OCI-LY3 (cell line): ENCODE data around the gene CDH4.

Source experiments
- EZH2phosphoT487 ChIP-seq: fragments of 200-600 bp; shearing (Covaris generic); IDR thresholded peaks from 2 replicates; pipeline ENCODE4 v1.6.1; 2018; ENCODE audit warnings: antibody characterized with exemption, mixed run types, low read depth
- TF ChIP-seq, protein P1 (sequence below): fragments of 200-600, 300-600 bp; sonication (generic); IDR thresholded peaks from 2 replicates; pipeline ENCODE4 v1.5.1; 2014; ENCODE audit warnings: antibody characterized with exemption, low read length, low read depth

DNA sequence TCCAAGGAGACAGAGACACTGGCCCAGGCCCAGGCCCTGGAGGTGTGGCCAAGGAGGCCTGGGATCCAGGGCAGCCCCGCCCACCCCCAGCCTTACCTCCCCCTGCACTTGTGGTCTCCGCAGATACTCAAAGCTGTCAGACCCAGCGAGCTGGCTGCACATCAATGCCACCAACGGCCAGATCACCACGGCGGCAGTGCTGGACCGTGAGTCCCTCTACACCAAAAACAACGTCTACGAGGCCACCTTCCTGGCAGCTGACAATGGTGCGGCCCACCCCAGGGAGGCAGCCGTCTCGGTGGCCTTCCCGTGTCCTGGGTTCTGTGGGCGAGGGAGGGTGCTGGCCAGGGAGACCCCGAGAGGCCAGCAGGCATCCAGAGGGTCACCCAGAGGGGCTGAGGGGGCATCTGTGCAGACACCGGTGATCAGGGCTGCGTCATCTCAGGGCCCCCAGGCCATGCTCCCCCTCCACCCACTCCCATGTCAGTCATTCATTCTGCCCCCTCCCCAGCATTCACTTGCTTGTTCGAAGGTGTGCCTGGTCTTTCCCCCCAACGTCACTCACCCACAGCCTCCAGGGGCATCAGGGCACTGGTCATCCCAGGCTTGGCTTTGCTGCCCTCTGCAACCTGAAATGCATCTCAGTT lies 672.3 kb downstream of the CDH4 start:
- TF ChIP-seq, protein P1, sequence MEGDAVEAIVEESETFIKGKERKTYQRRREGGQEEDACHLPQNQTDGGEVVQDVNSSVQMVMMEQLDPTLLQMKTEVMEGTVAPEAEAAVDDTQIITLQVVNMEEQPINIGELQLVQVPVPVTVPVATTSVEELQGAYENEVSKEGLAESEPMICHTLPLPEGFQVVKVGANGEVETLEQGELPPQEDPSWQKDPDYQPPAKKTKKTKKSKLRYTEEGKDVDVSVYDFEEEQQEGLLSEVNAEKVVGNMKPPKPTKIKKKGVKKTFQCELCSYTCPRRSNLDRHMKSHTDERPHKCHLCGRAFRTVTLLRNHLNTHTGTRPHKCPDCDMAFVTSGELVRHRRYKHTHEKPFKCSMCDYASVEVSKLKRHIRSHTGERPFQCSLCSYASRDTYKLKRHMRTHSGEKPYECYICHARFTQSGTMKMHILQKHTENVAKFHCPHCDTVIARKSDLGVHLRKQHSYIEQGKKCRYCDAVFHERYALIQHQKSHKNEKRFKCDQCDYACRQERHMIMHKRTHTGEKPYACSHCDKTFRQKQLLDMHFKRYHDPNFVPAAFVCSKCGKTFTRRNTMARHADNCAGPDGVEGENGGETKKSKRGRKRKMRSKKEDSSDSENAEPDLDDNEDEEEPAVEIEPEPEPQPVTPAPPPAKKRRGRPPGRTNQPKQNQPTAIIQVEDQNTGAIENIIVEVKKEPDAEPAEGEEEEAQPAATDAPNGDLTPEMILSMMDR: no peak
- TF ChIP-seq EZH2phosphoT487: no peak
